Fibroblast of villous mesenchyme (primary cell): ENCODE results near the gene CCL22. TPM values are rescaled to one million over a fixed set of nuclear protein-coding genes. Genes with fewer than 3 reads are reported as not detected.

Source experiments
- DNase-seq: peaks from one replicate; pipeline ENCODE4 v3.0.0-alpha.2; 2010; ENCODE audit warnings: low read depth
- H3K4me3 ChIP-seq: 2 replicates; pipeline ENCODE4 v1.5.1; 2011; ENCODE audit warnings: low read depth, mild to moderate bottlenecking, low read length
- CTCF ChIP-seq: IDR thresholded peaks from 2 replicates; pipeline ENCODE4 v1.5.1; 2012; ENCODE audit warnings: low read depth, mild to moderate bottlenecking, low read length; ENCODE audit not compliant: insufficient read depth
- total RNA-seq: library from RNA; depleted of rRNA; stranded (reverse); fragments of >200 nt; gene quantifications from 2 replicates; pipeline ENCODE4 v1.2.3, GENCODE V29; 2012

CCL22 gene
- total RNA-seq: not detected in 2 replicates

GRCh38 chr16:57358527-57359095 lies at the start of gene CCL22:
Gene CCL22, plus strand, starts transcription at chr16:57358783. Its CDS starts 34 bp downstream, at chr16:57358817.
- TF ChIP-seq CTCF: no peak
- no peak within 1 kb of the TSS for H3K4me3 ChIP-seq
- no peak for DNase-seq

GRCh38 chr16:57310801-57311200 lies 47.8 kb upstream of the CCL22 start:
- TF ChIP-seq CTCF: no peak
- no peak overlapping the region for H3K4me3 ChIP-seq
- no peak for DNase-seq

- H3K4me3 ChIP-seq: no peak overlapping the region
- DNase-seq: no peak
- TF ChIP-seq CTCF: no peak
These were observed 45.1 kb upstream of the CCL22 start for GRCh38 chr16:57313509-57313908.

- TF ChIP-seq CTCF: no peak
- no peak overlapping the region for H3K4me3 ChIP-seq
- DNase-seq: peak; percentile 33
These were observed 44.3 kb upstream of the CCL22 start for GRCh38 chr16:57314161-57314785.

- H3K4me3 ChIP-seq: no peak overlapping the region
- peak; percentile 71 for DNase-seq
- no peak for TF ChIP-seq CTCF
These were observed 43.2 kb upstream of the CCL22 start for GRCh38 chr16:57315416-57315815.

- no peak overlapping the region for H3K4me3 ChIP-seq
- no peak for TF ChIP-seq CTCF
- peak; percentile 91 for DNase-seq
These were observed 42.1 kb upstream of the CCL22 start for GRCh38 chr16:57316390-57317017.
